ENCODE results near the gene PNPLA1. TPM values are rescaled to one million over a fixed set of nuclear protein-coding genes. Genes with fewer than 3 reads are reported as not detected.

PNPLA1 gene
- total and polyA plus RNA-seq, 12 donors = 0.21 to 0.28 TPM; not detected in 10

DNA sequence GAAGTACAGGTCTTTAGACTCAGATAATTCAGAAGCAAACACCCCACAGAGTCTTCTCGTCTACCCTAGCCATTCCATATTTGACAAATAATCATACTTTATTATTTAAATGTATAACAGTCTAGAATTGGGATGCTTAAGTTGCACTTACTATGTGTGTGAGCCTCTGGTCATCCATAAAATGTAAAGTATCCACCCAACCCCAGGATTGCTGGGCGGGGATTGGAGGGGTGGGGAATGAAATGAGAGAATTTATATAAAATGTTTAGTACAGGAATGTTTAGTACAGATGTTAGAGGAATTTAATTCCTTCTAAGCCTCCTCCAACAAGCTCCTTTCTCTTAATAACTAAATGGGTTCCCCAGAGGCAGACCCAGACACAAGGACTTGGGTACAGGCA, 50.0 kb downstream of the PNPLA1 start:
- no peaks in the 10 kb centered on the region for H3K4me1 ChIP-seq
- 87 to 90% methylated on average over 2 of the region's 2 CpGs for WGBS, 2 donors

GRCh38 chr6:36320475-36320874, 50.6 kb downstream of the PNPLA1 start:
- intact Hi-C loops (cut with DNase I) = no loop called here
- no peak for DNase-seq
- WGBS, 2 donors = 90 to 91% methylated on average over 11 of the region's 11 CpGs
- H3K4me3 ChIP-seq = no peak overlapping the region
- H3K27ac ChIP-seq = no peak overlapping the region
- ATAC-seq = no peak
- TF ChIP-seq CTCF (IDR thresholded peaks at IDR 0.05) = no peak
- H3K27me3 ChIP-seq = peaks cover 0 to 27% (median 13%) of the 10 kb centered on the region in 7 donors
- no peaks in the 10 kb centered on the region for H3K36me3 ChIP-seq
- no peaks in the 10 kb centered on the region for H3K9me3 ChIP-seq
- H3K4me1 ChIP-seq = no peaks in the 10 kb centered on the region

More for the DNA sequence above, 50.0 kb downstream of the PNPLA1 start:
- Histone ChIP-seq H3K36me3 (no peaks in the 10 kb centered on the region), H3K4me3 (no peak overlapping the region), H3K27ac (no peak overlapping the region), H3K27me3 (peaks cover 0 to 25% (median 8%) of the 10 kb centered on the region in 7 donors), H3K9me3 (no peaks in the 10 kb centered on the region)
- no peak for TF ChIP-seq CTCF (IDR thresholded peaks at IDR 0.05)
- intact Hi-C loops (cut with DNase I) = no loop called here
- ATAC-seq = no peak
- DNase-seq = no peak

DNA sequence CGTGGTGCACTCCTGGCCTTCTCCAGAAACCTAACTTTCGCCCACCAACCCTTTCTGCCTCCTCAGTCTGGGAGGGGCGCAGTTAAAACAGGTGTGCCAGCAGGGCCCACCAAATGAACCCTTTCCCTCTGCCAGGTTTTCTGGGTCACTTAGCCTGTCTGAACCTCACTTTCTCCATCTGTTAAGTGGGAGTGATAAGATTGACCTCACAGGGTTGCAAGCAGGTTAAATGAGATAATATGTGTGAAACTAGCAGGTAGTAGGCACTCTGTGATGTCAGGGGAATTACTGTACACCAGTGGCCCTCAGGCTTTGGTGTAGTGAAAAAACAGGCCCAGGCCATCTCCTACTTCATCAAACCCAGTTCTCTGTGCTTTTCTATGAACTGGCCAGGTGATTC, 52.7 kb downstream of the PNPLA1 start:
- H3K4me1 ChIP-seq = peaks cover 0 to 9% (median 0%) of the 10 kb centered on the region in 9 donors
- ATAC-seq (no peak), DNase-seq (no peak)
- no peak overlapping the region for H3K4me3 ChIP-seq
- 84 to 89% methylated on average over 3 of the region's 3 CpGs for WGBS, 2 donors
- TF ChIP-seq CTCF (IDR thresholded peaks at IDR 0.05) = no peak
- H3K9me3 ChIP-seq = no peaks in the 10 kb centered on the region
- H3K36me3 ChIP-seq = no peaks in the 10 kb centered on the region
- intact Hi-C loops (cut with DNase I) = no loop called here
- H3K27me3 ChIP-seq = peaks cover 0 to 27% (median 10%) of the 10 kb centered on the region in 7 donors
- no peak overlapping the region for H3K27ac ChIP-seq

GRCh38 chr6:36323062-36323461, 53.2 kb downstream of the PNPLA1 start:
- intact Hi-C loops (cut with DNase I) = no loop called here
- H3K27ac ChIP-seq = no peak overlapping the region
- DNase-seq = no peak
- peaks cover 0 to 26% (median 7%) of the 10 kb centered on the region in 7 donors for H3K27me3 ChIP-seq
- H3K9me3 ChIP-seq = no peaks in the 10 kb centered on the region
- TF ChIP-seq CTCF (IDR thresholded peaks at IDR 0.05) = no peak
- no peaks in the 10 kb centered on the region for H3K36me3 ChIP-seq
- ATAC-seq = no peak
- WGBS, 2 donors = 75 to 76% methylated on average over 8 of the region's 8 CpGs
- peaks cover 0 to 9% (median 0%) of the 10 kb centered on the region in 9 donors for H3K4me1 ChIP-seq
- H3K4me3 ChIP-seq = no peak overlapping the region

Measured in heart right ventricle (tissue), 16 donors.